ENCODE data around the gene CSH2.

GRCh38 chr17:63832455-63832854 lies 41.0 kb downstream of the CSH2 start:
- TF ChIP-seq EZH2 (IDR thresholded peaks at IDR 0.05; ENCODE audit: borderline replicate concordance, insufficient read depth, low read depth, low read length, poor library complexity, severe bottlenecking), result no peak
- TF ChIP-seq, protein P1, sequence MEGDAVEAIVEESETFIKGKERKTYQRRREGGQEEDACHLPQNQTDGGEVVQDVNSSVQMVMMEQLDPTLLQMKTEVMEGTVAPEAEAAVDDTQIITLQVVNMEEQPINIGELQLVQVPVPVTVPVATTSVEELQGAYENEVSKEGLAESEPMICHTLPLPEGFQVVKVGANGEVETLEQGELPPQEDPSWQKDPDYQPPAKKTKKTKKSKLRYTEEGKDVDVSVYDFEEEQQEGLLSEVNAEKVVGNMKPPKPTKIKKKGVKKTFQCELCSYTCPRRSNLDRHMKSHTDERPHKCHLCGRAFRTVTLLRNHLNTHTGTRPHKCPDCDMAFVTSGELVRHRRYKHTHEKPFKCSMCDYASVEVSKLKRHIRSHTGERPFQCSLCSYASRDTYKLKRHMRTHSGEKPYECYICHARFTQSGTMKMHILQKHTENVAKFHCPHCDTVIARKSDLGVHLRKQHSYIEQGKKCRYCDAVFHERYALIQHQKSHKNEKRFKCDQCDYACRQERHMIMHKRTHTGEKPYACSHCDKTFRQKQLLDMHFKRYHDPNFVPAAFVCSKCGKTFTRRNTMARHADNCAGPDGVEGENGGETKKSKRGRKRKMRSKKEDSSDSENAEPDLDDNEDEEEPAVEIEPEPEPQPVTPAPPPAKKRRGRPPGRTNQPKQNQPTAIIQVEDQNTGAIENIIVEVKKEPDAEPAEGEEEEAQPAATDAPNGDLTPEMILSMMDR (IDR thresholded peaks at IDR 0.05), result no peak
